GM23338 (cell line): ENCODE results near the gene BANP. TPM values are rescaled to one million over a fixed set of nuclear protein-coding genes. Genes with fewer than 3 reads are reported as not detected.
"Not testable (repeated sequence)": the region's sequence is repeated elsewhere in the genome, so short reads cannot be mapped to it uniquely, and the experiment has no call there.

Source experiments
- ATAC-seq: fragments of 200-7000 bp; cut with Tn5 transposase; 3 replicates; pipeline ENCODE4 v1.9.1; 2020
- DNase-seq: peaks from one replicate; pipeline ENCODE4 v3.0.0-alpha.2; 2015; ENCODE audit warnings: low spot score
- H2AFZ ChIP-seq: fragments of 200-600 bp; sonication (generic); 2 replicates; pipeline ENCODE4 v1.8.0; 2016; ENCODE audit warnings: antibody characterized with exemption, mild to moderate bottlenecking, moderate library complexity
- H3F3A ChIP-seq: fragments of 200-600 bp; sonication (generic); replicated peaks from 2 replicates; pipeline ENCODE4 v1.8.0; 2017; ENCODE audit warnings: antibody characterized with exemption, mixed run types, low read depth
- H3K27ac ChIP-seq: fragments of 200-600 bp; sonication (generic); 2 replicates; pipeline ENCODE4 v1.6.1; 2016; ENCODE audit warnings: low read depth
- H3K27me3 ChIP-seq: fragments of 200-600 bp; sonication (generic); 2 replicates; pipeline ENCODE4 v1.8.0; 2016; ENCODE audit warnings: mild to moderate bottlenecking, mixed run types, moderate library complexity; ENCODE audit not compliant: insufficient read depth
- H3K36me3 ChIP-seq: fragments of 200-600 bp; sonication (generic); 2 replicates; pipeline ENCODE4 v1.8.0; 2016; ENCODE audit warnings: mild to moderate bottlenecking; ENCODE audit not compliant: insufficient read depth
- H3K4me1 ChIP-seq: fragments of 200-600 bp; sonication (generic); 2 replicates; pipeline ENCODE4 v1.8.0; 2016; ENCODE audit warnings: mild to moderate bottlenecking, moderate library complexity; ENCODE audit not compliant: insufficient read depth
- H3K4me2 ChIP-seq: fragments of 200-600 bp; sonication (generic); 2 replicates; pipeline ENCODE4 v1.7.1; 2017; ENCODE audit warnings: mixed run types
- H3K4me3 ChIP-seq: fragments of 200-600 bp; sonication (generic); 2 replicates; pipeline ENCODE4 v1.6.1; 2016; ENCODE audit warnings: mixed run types
- H3K79me2 ChIP-seq: fragments of 200-600 bp; sonication (generic); replicated peaks from 2 replicates; pipeline ENCODE4 v1.8.0; 2017; ENCODE audit warnings: mild to moderate bottlenecking; ENCODE audit not compliant: insufficient read depth
- H3K9me2 ChIP-seq: fragments of 200-600 bp; sonication (generic); 2 replicates; pipeline ENCODE4 v1.8.0; 2017; ENCODE audit not compliant: insufficient read depth
- H4K20me1 ChIP-seq: fragments of 200-600 bp; sonication (generic); replicated peaks from 2 replicates; pipeline ENCODE4 v1.8.0; 2017; ENCODE audit warnings: mild to moderate bottlenecking; ENCODE audit not compliant: insufficient read depth
- H3K27ac Mint-ChIP-seq: 2 replicates; pipeline ENCODE4 v1.8.0; 2020; ENCODE audit warnings: inconsistent platforms, mild to moderate bottlenecking, moderate library complexity, mixed read lengths
- H3K27me3 Mint-ChIP-seq: 3 replicates; pipeline ENCODE4 v1.8.0; 2022; ENCODE audit warnings: low read depth, mild to moderate bottlenecking, moderate library complexity, mixed read lengths, inconsistent platforms; ENCODE audit not compliant: insufficient read depth, poor library complexity
- H3K36me3 Mint-ChIP-seq: 3 replicates; pipeline ENCODE4 v1.8.0; 2021; ENCODE audit warnings: low read depth, mild to moderate bottlenecking, inconsistent platforms, moderate library complexity, mixed read lengths
- H3K4me1 Mint-ChIP-seq: 3 replicates; pipeline ENCODE4 v1.8.0; 2020; ENCODE audit warnings: mild to moderate bottlenecking, inconsistent platforms, mixed read lengths
- H3K4me3 Mint-ChIP-seq: 3 replicates; pipeline ENCODE4 v1.8.0; 2021; ENCODE audit warnings: moderate library complexity, mild to moderate bottlenecking, inconsistent platforms, mixed read lengths
- H3K9me3 Mint-ChIP-seq: 3 replicates; pipeline ENCODE4 v1.8.0; 2020; ENCODE audit warnings: moderate library complexity, mild to moderate bottlenecking, inconsistent platforms, mixed read lengths
- CREB1 ChIP-seq: fragments of 250-450 bp; sonication (Bioruptor Pico); IDR thresholded peaks from 2 replicates; pipeline ENCODE4 v1.5.0; 2020; ENCODE audit warnings: low read depth, mild to moderate bottlenecking, moderate library complexity
- polyA plus RNA-seq: library from polyadenylated mRNA; unstranded; fragments of >200 nt; fragmentation: Nextera tagmentation; extraction: Ambion mirVana; gene quantifications from 2 replicates; pipeline ENCODE4 v1.2.1, GENCODE V29; 2016
- total RNA-seq: library from RNA; depleted of rRNA; stranded (reverse); fragments of >200 nt; shearing (Covaris generic); gene quantifications from 2 replicates; pipeline ENCODE4 v1.2.3, GENCODE V29; 2014
- TF ChIP-seq, protein P1 (sequence below), 2 experiments: fragments of 200-600 bp in 1 of 2; sonication (generic) in 1 of 2; conservative IDR thresholded peaks; 2 replicates each; pipeline versions ENCODE4 v1.5.1 to v1.6.1; 2016 to 2017; ENCODE audit warnings: antibody characterized with exemption in 2 of 2, low read depth in 2 of 2, mild to moderate bottlenecking in 2 of 2, moderate library complexity in 1 of 2

Gene BANP
- total and polyA plus RNA-seq, 2 experiments from 2014 or later = 22.3 to 48.0 TPM

DNA sequence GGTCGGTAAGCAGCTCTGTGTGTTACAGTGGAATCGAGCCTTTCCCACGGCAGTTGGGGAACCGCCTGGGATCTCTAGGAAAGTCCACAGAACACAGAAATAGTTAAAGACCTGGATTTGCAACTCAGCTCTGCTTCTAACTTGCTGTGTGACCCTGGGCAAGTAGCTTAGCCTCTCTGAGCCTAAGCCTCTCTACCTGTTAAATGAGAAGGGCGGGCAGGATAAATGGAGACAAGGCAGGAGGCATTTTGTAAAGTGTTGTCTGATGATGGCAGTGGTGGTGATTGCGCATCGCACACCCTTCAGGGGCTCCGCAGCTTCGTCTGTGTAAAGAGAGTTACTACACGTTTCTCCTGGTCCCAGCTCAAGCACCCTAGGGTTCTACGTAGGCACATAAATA, 43.1 kb upstream of the BANP start:
- H2AFZ ChIP-seq, H3K36me3 Mint-ChIP-seq, H3K79me2 ChIP-seq: not testable (repeated sequence)

DNA sequence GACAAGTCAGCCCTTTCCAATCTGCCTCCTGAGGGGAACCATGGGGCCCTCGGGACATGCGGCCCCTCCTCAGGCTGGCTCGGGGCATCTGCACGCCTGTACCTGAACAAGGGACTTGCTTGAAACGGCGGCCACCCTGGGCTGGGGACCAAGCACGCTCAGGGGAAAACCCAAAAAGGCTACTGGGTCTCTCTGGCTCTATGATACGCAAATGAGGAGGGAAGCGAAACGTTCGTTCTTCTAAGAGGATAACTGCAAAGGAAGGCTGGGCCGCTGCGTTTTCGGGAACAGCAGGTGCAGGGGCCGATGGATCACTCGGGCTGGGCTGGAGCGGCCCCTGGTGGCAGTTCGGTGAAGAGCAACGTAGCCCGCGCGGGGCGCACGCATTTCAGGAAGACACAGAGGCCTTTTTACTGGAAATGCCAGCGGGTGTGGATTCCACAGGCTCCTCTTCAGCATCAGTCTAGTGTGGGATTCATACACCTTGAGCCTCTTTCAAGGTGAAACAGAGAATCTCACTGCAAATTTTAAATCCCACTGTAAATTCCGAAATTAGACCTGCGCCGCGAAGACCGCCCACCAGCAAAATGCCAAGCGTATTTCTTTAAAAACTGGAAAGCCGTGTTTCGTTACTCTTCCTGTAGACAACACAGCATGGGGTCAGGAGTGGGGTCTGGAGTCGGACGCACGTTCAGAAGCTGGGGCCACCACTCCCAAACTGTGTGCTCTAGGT, 41.9 kb upstream of the BANP start:
- DNase-seq (peak; percentile 93), ATAC-seq (peak; percentile 85)
- Mint-ChIP-seq H3K4me3 (peak overlapping the region; percentile 36; the same call in 1 of the 3 replicates), H3K27me3 (peaks cover 12% of the 10 kb centered on the region)
- not testable (repeated sequence) for H3K9me3 Mint-ChIP-seq, H3K9me2 ChIP-seq, H3K36me3 Mint-ChIP-seq, H3K79me2 ChIP-seq, H3K27me3 ChIP-seq, H3K4me1 ChIP-seq, H3F3A ChIP-seq, H3K27ac Mint-ChIP-seq, H3K36me3 ChIP-seq, H3K4me3 ChIP-seq, H3K4me1 Mint-ChIP-seq, H2AFZ ChIP-seq, H4K20me1 ChIP-seq, H3K27ac ChIP-seq
- TF ChIP-seq CREB1 (CRISPR knock-in tag) = peak; percentile 57; the same call in 1 of the 2 replicates
- TF ChIP-seq, protein P1, sequence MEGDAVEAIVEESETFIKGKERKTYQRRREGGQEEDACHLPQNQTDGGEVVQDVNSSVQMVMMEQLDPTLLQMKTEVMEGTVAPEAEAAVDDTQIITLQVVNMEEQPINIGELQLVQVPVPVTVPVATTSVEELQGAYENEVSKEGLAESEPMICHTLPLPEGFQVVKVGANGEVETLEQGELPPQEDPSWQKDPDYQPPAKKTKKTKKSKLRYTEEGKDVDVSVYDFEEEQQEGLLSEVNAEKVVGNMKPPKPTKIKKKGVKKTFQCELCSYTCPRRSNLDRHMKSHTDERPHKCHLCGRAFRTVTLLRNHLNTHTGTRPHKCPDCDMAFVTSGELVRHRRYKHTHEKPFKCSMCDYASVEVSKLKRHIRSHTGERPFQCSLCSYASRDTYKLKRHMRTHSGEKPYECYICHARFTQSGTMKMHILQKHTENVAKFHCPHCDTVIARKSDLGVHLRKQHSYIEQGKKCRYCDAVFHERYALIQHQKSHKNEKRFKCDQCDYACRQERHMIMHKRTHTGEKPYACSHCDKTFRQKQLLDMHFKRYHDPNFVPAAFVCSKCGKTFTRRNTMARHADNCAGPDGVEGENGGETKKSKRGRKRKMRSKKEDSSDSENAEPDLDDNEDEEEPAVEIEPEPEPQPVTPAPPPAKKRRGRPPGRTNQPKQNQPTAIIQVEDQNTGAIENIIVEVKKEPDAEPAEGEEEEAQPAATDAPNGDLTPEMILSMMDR (conservative IDR thresholded peaks at IDR 0.05; ENCODE audit: low read depth in 2 of 2) = peak; percentile 81 to 87
- peak overlapping the region; percentile 57 for H3K4me2 ChIP-seq

More for the DNA sequence above, 43.1 kb upstream of the BANP start:
- H3K4me3 ChIP-seq, H3K4me1 Mint-ChIP-seq, H3K4me2 ChIP-seq, H3K27ac Mint-ChIP-seq, H3K36me3 ChIP-seq, H3F3A ChIP-seq, H4K20me1 ChIP-seq, H3K27me3 ChIP-seq, H3K9me3 Mint-ChIP-seq, H3K9me2 ChIP-seq, H3K4me1 ChIP-seq, H3K4me3 Mint-ChIP-seq, H3K27ac ChIP-seq, DNase-seq, ATAC-seq: not testable (repeated sequence)
- peaks cover 15% of the 10 kb centered on the region for H3K27me3 Mint-ChIP-seq

DNA sequence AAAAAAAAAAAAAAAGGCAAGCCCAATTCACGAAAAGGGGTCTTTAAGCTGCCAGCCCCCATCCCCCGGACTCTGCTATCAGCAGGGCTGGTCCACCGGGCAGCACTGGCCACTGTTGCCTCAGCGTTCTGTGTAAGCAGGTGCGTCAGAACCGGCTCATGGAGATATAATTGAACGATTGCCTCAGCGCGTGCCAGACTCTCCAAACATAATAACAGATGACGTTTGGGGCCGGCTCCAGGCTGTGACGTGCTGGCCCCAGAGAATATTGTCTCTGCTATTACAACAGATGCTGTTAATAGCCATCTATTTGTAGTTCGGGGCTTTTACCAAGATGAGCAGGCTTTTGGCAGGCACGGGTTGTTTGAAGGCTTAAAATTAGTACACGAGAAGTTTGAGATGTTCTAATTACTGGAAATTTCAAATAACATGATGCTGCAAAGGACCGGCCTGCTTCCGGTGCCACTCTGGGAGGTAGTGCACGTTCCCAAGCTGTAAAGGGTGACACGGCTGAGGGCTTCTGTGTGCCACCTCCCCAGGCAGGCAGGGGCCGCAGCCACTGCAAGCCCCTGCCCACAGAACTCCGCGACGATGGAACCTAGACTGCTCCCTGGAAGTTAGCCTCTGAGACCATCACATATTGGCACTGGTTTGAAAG, 40.0 kb upstream of the BANP start:
- not testable (repeated sequence) for H3K36me3 ChIP-seq, H3K27ac Mint-ChIP-seq, H3K4me3 ChIP-seq, H3K36me3 Mint-ChIP-seq, H3K9me3 Mint-ChIP-seq, H3K4me1 ChIP-seq, H2AFZ ChIP-seq, ATAC-seq, H4K20me1 ChIP-seq, H3K79me2 ChIP-seq, H3K27me3 ChIP-seq, H3K4me1 Mint-ChIP-seq, H3K4me3 Mint-ChIP-seq, H3K9me2 ChIP-seq, H3K27ac ChIP-seq, DNase-seq, H3K4me2 ChIP-seq, H3F3A ChIP-seq
- H3K27me3 Mint-ChIP-seq = peaks cover 20% of the 10 kb centered on the region

DNA sequence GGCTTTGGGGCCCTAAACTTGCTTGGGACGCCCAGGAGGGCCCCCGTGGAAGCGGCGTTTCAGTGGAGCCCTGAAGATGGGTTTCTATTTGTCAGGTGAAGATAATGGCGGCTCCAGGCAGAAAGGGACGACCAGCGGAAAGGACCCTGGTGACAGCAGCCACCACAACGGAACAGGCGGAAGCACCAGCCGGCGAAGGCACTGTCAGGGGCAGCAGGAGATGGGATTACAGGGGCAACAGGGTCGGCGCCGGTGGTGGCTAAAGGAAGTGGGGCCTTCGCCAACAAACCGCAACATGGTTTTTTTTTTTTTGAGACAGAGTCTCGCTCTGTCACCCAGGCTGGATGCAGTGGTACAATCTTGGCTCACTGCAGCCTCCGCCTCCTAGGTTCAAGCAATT, 38.5 kb upstream of the BANP start:
- not testable (repeated sequence) for H3K4me3 Mint-ChIP-seq, H3K27ac Mint-ChIP-seq, H3K36me3 Mint-ChIP-seq, DNase-seq, H3F3A ChIP-seq, H3K4me1 Mint-ChIP-seq, H4K20me1 ChIP-seq, H3K9me3 Mint-ChIP-seq, H3K79me2 ChIP-seq, H3K27me3 ChIP-seq, H3K4me3 ChIP-seq, H3K36me3 ChIP-seq, H3K4me2 ChIP-seq, H3K9me2 ChIP-seq, H3K27ac ChIP-seq, ATAC-seq, H2AFZ ChIP-seq, H3K4me1 ChIP-seq
- peaks cover 19% of the 10 kb centered on the region for H3K27me3 Mint-ChIP-seq

DNA sequence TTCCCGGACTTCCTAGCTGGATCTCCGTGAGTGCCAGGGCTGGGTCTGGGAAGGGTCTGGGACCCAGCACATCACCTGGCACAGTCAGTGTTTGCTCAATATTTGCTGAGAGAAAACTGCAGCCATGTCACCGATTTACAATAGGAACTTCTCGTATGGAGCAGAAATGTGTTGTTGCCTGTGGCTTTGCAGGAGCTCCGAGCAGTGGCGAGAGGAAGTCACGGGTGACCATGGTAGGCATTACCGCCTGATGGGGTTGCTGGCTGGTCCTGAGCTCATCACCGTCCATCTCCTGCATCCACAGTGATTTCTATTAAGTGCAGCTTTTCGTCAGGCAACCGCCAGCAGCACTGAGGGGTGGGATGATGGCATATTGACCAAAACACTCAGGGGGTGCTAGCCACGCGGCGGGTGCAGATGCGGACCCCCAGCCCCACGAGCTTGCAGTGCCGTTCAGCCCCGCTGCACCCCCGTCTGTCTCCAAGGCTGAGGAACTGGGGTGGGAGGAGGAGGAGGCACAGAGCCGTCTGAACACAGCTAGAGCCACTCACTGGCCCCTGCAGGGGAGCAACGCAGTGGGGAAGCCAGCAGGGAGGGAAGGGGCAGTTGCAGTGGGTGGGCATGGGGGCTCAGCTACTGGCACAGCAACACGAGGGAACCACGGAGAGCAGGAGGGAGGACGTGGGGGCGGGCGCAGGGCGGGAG, 37.1 kb upstream of the BANP start:
- not testable (repeated sequence) for H3K9me3 Mint-ChIP-seq, H3K36me3 ChIP-seq, H3K4me3 ChIP-seq, H3K4me3 Mint-ChIP-seq, H3K27me3 ChIP-seq, H3K79me2 ChIP-seq, H4K20me1 ChIP-seq, H3K27ac ChIP-seq, H3K9me2 ChIP-seq, H3K27ac Mint-ChIP-seq, H3K4me1 ChIP-seq, H3K4me1 Mint-ChIP-seq, H3K4me2 ChIP-seq, H2AFZ ChIP-seq, H3F3A ChIP-seq, ATAC-seq, H3K36me3 Mint-ChIP-seq, DNase-seq
- peaks cover 21% of the 10 kb centered on the region for H3K27me3 Mint-ChIP-seq
